Activated gamma-delta T cell treated with anti-CD3 and anti-CD28 coated beads, Interleukin-2, amount 50 U/mL, for 16 hours (primary cell): ENCODE data around the gene KCNMB4.

ENCODE experiments used
- DNase-seq: peaks from one replicate; pipeline ENCODE4 v3.0.0-alpha.2; 2020; ENCODE audit warnings: low read depth

KCNMB4 gene, protein sequence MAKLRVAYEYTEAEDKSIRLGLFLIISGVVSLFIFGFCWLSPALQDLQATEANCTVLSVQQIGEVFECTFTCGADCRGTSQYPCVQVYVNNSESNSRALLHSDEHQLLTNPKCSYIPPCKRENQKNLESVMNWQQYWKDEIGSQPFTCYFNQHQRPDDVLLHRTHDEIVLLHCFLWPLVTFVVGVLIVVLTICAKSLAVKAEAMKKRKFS

GRCh38 chr12:70365648-70366518 is at the start of gene KCNMB4:
Gene KCNMB4, plus strand, starts transcription at chr12:70366290. Its CDS starts 445 bp downstream, at chr12:70366735.
- peak; percentile 55 for DNase-seq

GRCh38 chr12:70317781-70318180 is 48.3 kb upstream of the KCNMB4 start:
- DNase-seq: no peak

GRCh38 chr12:70319605-70320004 is 46.5 kb upstream of the KCNMB4 start:
- no peak for DNase-seq

GRCh38 chr12:70321191-70321590 is 44.9 kb upstream of the KCNMB4 start:
- no peak for DNase-seq

DNA sequence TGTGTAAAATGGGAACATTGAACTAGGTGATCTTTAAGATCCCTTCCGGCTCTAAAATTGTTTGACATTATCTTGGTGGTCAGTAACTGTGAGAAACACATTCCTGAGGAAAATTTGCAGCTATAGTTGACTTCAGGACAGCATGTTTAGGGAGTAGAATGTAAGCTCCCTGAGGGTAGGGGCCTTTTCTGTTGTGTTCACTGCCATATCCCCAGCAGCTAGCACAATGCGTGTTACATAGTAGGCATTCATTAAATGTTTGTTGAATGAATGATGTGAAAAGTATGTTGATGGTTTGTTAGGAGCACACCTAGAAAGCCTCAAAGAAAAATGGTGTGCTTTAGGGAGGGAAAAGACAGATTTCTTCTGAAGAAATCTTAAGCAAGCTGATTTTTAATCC is 38.5 kb upstream of the KCNMB4 start:
- DNase-seq: no peak

GRCh38 chr12:70329728-70330127 is 36.4 kb upstream of the KCNMB4 start:
- DNase-seq: no peak

- no peak for DNase-seq
Measured at GRCh38 chr12:70330158-70330557, 35.9 kb upstream of the KCNMB4 start.

GRCh38 chr12:70332236-70332635 is 33.9 kb upstream of the KCNMB4 start:
- DNase-seq: no peak

- no peak for DNase-seq
Measured at GRCh38 chr12:70334742-70335141, 31.3 kb upstream of the KCNMB4 start.

DNA sequence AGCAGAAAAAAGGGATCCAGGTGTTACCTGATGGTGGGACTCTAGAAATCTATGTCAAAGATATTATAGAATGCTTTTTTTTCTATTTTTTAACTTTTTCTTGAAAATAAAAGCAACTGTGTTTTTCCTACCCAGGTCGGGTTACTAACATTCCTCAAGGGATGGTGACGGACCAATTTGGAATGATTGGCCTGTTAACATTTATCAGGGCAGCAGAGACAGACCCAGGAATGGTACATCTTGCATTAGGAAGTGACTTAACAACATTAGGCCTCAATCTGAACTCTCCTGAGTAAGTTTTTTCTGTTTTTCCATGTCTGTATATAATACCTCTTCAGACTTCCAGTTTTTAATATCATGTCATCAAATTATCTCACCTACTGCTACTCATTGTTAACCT is 27.6 kb upstream of the KCNMB4 start:
- DNase-seq: no peak

DNA sequence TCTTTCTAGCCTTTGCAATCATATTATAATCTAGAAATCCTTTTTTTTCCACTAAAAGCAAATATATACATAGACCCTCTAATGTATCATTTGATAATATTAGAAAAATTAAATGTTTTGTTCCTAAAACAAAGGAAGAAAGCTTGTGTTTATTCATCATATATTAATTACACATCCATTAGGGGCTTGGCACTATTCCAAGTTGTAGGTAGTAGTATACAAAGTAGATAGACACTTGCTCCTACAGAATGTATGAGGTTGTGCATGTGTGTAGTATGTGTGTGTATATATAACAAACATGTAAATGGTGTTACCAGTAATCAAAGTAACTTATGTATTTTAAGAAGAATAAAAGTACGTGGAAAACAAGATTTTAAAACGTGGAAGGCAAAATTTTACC is 15.0 kb upstream of the KCNMB4 start:
- DNase-seq: no peak

DNA sequence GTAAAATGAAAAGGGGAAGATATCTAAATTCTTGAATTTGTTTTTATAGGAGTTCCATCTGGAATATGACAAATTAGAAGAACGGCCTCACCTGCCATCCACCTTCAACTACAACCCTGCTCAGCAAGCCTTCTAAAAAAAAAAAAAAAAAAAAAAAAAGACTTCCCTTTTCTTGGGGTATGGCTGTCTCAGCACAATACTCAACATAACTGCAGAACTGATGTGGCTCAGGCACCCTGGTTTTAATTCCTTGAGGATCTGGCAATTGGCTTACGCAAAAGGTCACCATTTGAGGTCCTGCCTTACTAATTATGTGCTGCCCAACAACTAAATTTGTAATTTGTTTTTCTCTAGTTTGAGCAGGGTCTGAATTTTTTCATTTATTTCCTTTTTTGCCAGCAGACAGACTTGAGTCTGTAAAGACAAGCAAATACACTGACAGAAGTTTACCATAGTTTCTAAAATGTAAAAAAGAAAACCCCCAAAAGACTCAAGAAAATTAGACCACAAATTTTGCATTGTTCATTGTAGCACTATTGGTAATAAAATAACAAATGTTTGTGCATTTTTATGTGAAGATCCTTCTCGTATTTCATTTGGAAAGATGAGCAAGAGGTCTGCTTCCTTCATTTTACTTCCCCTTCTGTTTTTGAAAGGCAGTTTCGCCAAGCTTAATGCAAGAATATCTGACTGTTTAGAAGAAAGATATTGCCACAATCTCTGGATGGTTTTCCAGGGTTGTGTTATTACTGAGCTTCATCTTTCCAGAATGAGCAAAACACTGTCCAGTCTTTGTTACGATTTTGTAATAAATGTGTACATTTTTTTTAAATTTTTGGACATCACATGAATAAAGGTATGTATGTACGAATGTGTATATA is 12.1 kb upstream of the KCNMB4 start:
- no peak for DNase-seq

GRCh38 chr12:70354787-70355186 is 11.3 kb upstream of the KCNMB4 start:
- no peak for DNase-seq

GRCh38 chr12:70355972-70356371 is 10.1 kb upstream of the KCNMB4 start:
- DNase-seq: no peak

- DNase-seq: no peak
Measured at GRCh38 chr12:70359458-70360197, 6.5 kb upstream of the KCNMB4 start.

DNA sequence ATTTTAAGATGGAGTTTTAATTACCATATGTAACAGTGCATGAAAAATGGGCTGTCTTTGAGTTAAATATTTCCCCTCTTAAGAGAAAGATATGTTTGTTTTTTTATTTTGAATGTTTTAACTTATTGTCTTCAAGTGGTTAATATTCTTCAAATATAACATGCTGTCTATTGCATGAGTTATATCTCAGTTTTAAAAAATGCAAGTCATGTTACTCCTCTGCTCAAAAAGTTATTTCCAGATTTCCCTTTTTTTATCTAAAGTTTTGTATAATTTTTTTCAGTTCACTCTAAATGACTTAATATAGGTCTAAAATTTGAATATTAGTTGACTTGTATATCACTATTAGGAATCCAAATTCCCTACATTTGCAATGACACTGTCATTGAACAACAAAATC is 5.9 kb upstream of the KCNMB4 start:
- no peak for DNase-seq

DNA sequence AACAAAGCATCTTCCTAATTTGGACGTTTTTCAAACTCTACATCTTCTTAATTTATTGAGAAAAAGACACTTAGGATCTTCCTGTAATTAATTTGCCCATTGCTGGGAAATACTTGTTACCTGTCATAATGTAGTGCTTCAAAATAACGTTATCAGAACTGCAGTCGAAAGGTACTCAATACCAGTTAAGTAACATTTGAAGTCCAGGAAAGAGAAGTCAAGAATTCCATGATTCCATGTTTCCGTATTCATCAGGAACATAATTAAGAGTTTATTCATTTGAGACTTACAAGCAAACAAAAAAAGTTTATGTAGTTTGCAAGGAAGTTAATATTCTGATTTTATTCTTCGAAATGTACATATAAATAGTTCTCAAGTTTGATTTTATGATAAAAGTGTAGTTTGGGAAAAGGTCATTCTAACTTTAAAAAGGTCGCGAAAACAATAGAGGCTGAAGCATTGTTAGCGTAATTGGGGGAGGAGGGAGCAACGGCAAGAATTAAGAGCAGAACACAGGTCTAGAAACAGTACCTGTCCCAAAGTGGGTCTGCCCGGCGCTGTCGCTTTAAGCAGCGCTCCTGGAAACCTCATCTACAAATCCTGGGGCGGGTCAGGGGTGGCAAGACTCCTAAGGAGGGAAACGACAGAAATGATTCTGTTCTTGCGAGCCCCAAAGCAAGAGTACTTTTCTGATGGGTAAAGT is 1.2 kb upstream of the KCNMB4 start:
- no peak for DNase-seq

DNA sequence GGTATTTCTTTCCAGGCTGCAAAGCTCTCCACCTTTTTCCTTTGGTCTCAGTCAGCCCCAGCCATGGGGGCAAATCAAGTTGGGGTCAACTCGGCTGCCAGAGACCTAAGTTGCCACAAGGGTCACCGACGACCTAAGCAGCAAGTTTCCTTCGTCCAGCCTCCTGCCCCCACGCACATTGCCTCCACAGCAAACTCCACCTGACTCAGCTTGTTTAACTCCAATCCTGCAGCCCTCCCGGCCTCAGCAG is 767 bp upstream of the KCNMB4 start:
- no peak for DNase-seq

DNA sequence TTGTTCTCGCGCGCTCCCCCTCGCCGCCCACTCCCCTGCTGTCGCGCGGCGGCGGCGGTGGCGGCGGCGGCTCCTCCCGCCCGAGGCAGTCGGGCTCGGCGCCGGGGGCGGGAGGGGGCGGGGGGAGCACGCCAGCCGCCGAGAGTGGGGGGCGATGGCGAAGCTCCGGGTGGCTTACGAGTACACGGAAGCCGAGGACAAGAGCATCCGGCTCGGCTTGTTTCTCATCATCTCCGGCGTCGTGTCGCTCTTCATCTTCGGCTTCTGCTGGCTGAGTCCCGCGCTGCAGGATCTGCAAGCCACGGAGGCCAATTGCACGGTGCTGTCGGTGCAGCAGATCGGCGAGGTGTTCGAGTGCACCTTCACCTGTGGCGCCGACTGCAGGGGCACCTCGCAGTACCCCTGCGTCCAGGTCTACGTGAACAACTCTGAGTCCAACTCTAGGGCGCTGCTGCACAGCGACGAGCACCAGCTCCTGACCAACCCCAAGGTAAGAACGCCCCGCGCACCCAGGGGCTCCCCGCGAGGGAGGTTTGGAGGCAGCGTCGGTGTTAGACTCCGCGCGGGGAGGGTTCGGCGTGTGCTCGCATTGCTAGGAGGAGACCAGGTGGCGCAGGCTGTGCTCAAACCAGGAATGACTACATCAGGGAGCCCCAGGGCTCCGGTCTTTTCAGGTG is 629 bp downstream of the KCNMB4 start:
- peak; percentile 37 for DNase-seq

- no peak for DNase-seq
Measured at GRCh38 chr12:70367258-70368141, 1.4 kb downstream of the KCNMB4 start.
